MM.1S (cell line): ENCODE measurements around the gene SCUBE2.

Source experiments
- EZH2phosphoT487 ChIP-seq: fragments of 300-600 bp; sonication (generic); IDR thresholded peaks from 2 replicates; pipeline ENCODE4 v1.6.1; 2018; ENCODE audit warnings: antibody characterized with exemption, low read length
- TF ChIP-seq, protein P1 (sequence below): fragments of 300-600 bp; sonication (generic); IDR thresholded peaks from 2 replicates; pipeline ENCODE4 v1.5.1; 2016; ENCODE audit warnings: antibody characterized with exemption, low read length, mixed read lengths

DNA sequence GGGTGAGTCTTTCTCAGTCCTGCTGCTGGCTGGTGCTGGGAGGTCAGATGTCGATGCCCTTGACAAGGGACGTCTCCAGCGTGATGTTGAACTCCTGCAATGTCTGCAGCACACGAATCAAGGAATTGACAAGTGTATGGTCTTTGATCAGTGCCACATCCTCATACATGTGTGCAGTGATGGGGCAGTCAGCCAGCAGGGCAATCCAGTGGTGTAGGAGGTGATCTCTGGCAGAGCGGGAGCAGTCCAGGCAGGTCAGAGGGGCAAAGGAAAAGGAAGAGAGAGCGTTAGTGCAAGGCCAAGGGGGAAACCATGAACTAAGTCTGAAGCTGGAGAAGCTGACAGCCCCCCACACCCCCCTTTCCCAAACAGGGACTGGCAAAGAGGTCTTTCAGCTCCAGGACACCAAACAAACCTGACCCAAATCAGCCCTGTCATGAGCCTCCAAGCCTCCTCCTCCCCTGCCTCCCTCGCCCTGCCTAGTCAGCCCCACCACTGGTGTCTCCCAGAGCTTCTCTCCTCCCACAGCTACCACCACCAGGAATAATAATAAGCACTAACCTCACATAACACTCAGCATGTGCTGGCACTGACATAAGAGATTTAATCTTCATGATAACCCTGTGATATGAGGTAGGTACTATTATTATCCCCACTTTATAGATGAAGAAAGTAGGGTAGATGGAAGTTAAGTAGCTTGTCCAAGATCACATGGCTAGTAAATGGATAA, 48.4 kb upstream of the SCUBE2 start:
- TF ChIP-seq, protein P1, sequence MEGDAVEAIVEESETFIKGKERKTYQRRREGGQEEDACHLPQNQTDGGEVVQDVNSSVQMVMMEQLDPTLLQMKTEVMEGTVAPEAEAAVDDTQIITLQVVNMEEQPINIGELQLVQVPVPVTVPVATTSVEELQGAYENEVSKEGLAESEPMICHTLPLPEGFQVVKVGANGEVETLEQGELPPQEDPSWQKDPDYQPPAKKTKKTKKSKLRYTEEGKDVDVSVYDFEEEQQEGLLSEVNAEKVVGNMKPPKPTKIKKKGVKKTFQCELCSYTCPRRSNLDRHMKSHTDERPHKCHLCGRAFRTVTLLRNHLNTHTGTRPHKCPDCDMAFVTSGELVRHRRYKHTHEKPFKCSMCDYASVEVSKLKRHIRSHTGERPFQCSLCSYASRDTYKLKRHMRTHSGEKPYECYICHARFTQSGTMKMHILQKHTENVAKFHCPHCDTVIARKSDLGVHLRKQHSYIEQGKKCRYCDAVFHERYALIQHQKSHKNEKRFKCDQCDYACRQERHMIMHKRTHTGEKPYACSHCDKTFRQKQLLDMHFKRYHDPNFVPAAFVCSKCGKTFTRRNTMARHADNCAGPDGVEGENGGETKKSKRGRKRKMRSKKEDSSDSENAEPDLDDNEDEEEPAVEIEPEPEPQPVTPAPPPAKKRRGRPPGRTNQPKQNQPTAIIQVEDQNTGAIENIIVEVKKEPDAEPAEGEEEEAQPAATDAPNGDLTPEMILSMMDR, result no peak
- TF ChIP-seq EZH2phosphoT487, result no peak
